GM06990 (cell line): ENCODE measurements around the gene NLRP5.

Experiments
- DNase-seq: peaks from one replicate; pipeline ENCODE4 v3.0.0-alpha.2; 2011; ENCODE audit not compliant: insufficient read length; ENCODE audit errors: extremely low read depth
- H3K27me3 ChIP-seq: replicated peaks from 2 replicates; pipeline ENCODE4 v1.6.0; 2011; ENCODE audit warnings: low read length; ENCODE audit not compliant: control insufficient read depth, insufficient read depth
- H3K36me3 ChIP-seq: 2 replicates; pipeline ENCODE4 v1.5.1; 2011; ENCODE audit warnings: low read length; ENCODE audit not compliant: control insufficient read depth, insufficient read depth
- H3K4me3 ChIP-seq: replicated peaks from 2 replicates; pipeline ENCODE4 v1.5.1; 2011; ENCODE audit warnings: low read depth, mild to moderate bottlenecking, control low read depth, low read length
- TF ChIP-seq, protein P1 (sequence below): IDR thresholded peaks from 2 replicates; pipeline ENCODE4 v1.5.1; 2011; ENCODE audit warnings: low read length, control low read depth, mild to moderate bottlenecking, inconsistent platforms; ENCODE audit not compliant: insufficient read depth, poor library complexity, severe bottlenecking

NLRP5 gene

DNA sequence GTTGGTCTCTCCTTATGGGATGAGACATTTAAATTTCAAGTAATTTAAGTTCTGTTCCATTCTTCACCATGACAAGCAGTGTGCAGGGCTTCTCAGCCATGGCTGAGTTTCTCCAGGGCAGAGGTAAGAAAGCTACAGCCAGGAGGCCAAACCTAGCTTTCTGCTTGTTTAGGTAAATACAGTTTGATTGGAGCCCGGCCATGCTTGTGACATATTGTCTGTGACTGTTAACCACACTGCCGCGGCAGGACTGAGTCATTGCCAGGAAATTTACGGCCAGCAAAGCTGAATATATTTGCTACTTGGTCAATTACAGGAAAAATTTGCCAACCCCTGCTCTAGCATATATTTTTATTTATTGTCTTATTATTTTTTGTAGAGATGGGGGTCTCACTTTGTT lies 28.2 kb upstream of the NLRP5 start:
- H3K4me3 ChIP-seq = no peak overlapping the region
- DNase-seq = no peak
- H3K27me3 ChIP-seq = no peaks in the 10 kb centered on the region
- no peaks in the 10 kb centered on the region for H3K36me3 ChIP-seq
- TF ChIP-seq, protein P1, sequence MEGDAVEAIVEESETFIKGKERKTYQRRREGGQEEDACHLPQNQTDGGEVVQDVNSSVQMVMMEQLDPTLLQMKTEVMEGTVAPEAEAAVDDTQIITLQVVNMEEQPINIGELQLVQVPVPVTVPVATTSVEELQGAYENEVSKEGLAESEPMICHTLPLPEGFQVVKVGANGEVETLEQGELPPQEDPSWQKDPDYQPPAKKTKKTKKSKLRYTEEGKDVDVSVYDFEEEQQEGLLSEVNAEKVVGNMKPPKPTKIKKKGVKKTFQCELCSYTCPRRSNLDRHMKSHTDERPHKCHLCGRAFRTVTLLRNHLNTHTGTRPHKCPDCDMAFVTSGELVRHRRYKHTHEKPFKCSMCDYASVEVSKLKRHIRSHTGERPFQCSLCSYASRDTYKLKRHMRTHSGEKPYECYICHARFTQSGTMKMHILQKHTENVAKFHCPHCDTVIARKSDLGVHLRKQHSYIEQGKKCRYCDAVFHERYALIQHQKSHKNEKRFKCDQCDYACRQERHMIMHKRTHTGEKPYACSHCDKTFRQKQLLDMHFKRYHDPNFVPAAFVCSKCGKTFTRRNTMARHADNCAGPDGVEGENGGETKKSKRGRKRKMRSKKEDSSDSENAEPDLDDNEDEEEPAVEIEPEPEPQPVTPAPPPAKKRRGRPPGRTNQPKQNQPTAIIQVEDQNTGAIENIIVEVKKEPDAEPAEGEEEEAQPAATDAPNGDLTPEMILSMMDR = no peak

DNA sequence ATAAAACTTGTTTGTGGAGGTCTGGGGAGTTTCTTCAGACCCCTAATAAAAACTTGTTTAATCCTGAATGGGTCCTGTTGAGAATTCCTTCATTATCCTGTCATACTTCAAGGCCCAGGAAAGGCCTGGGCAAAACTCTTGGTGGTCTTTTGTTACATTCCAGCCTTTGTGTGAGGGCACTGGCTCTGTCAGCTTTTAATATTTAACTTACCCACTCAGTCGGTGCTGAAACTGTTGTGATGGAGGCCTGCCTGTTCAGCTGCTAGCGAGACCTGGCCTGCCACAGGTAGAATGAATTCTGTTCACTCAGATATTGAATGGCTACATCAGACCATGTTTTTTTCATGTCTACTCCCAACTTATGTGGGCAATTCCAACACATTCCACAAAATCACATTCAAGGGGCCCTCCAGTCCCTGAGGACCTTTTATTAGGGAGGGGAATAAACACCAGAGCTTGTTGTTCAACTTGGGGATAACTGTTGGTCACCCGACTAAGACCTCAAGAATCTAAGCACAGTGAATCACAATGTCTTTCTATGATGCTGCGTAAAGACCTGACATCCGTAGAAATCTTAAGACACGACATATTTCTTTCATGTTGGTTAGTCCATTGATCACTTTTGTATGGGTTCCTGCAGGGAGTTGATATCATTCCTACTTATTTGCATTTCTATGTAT lies 26.4 kb upstream of the NLRP5 start:
- TF ChIP-seq, protein P1 = no peak
- DNase-seq = no peak
- Histone ChIP-seq H3K36me3 (no peaks in the 10 kb centered on the region), H3K4me3 (no peak overlapping the region), H3K27me3 (no peaks in the 10 kb centered on the region)

DNA sequence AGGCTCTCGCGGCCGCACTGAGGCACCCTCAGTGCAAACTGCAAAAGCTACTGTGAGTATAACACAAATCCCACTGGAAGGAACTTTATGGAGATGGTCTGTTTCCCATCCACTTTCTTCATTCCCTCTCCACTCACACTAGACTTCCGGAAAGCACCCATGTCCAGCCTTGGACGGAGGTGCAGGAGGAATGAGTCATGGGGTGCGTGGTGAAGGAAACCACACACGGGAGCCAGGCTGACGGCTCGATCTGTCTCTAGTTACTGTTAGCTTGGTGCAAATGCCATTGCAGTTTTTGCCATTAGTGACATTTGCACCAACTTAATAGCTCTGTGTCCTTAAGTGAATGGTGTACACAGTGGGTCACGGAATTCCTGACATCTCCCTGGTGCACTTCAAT lies 24.4 kb upstream of the NLRP5 start:
- no peak for DNase-seq
- Histone ChIP-seq H3K27me3 (no peaks in the 10 kb centered on the region), H3K36me3 (no peaks in the 10 kb centered on the region), H3K4me3 (no peak overlapping the region)
- TF ChIP-seq, protein P1 = no peak

DNA sequence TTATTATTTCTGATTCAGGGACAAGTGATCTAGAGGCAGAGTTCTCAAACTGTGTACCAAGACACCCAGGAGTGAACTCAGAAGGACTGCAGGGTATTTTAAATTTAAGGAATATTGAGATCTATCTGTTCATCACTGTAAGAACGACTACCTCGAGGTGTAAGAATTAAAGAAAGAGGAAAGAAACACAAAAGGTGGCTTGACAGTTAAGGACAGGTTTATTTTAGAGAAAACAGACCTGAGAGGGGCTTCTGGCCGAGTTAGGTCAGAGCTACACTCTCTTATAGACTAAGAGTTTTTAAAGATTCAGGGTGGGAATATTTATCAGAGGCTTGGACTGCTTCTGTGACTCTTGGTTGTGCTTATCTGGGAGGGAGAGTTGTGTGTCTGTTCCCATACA lies 12.6 kb upstream of the NLRP5 start:
- no peaks in the 10 kb centered on the region for H3K36me3 ChIP-seq
- DNase-seq = no peak
- TF ChIP-seq, protein P1 = no peak
- no peak overlapping the region for H3K4me3 ChIP-seq
- no peaks in the 10 kb centered on the region; the same call in 1 of the 2 replicates for H3K27me3 ChIP-seq

GRCh38 chr19:55980415-55980814 lies 6.2 kb upstream of the NLRP5 start:
- H3K27me3 ChIP-seq = no peaks in the 10 kb centered on the region
- no peaks in the 10 kb centered on the region for H3K36me3 ChIP-seq
- no peak for DNase-seq
- TF ChIP-seq, protein P1 = no peak
- no peak overlapping the region for H3K4me3 ChIP-seq

DNA sequence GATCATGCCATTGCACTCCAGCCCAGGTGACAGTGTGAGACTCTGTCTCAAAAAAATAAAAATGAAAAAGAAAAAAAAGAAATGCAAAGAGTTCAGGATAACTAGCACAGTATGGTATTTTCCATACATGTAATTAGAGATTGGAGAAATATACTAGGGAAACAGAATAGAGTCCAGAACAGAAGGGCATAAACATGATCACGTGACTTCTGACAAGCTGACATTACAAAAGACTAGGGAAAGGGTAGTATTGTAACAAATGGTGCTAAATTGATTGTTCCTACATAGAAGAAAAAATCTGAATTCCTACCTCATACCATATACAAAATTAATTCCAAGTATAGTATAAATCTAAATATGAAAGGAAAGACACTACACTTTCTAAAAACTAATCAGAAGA lies 1.3 kb upstream of the NLRP5 start:
- Histone ChIP-seq H3K27me3 (no peaks in the 10 kb centered on the region), H3K4me3 (no peak overlapping the region), H3K36me3 (no peaks in the 10 kb centered on the region)
- no peak for DNase-seq
- TF ChIP-seq, protein P1 = no peak
